Frontal cortex (tissue), 4 donors: ENCODE data around the gene TNNT1. TPM values are rescaled to one million over a fixed set of nuclear protein-coding genes. Genes with fewer than 3 reads are reported as not detected.

Source experiments
- DNase-seq, 2 donors: peaks; one replicate each; pipeline ENCODE4 v3.0.0; 2012; ENCODE audit warnings: low spot score in 2 of 2
- FAIRE-seq: peaks from 2 replicates; lab custom pipeline; 2012; peaks lifted over from hg19 to GRCh38; lab: Jason Lieb, UNC
- total RNA-seq: library from RNA; depleted of rRNA; stranded (reverse); fragments of >200 nt; gene quantifications from one replicate; pipeline ENCODE4 v1.2.3, GENCODE V29; 2014
- donor health status: control.
- donor health status: control.
- donor health status: control.

TNNT1 gene, protein sequence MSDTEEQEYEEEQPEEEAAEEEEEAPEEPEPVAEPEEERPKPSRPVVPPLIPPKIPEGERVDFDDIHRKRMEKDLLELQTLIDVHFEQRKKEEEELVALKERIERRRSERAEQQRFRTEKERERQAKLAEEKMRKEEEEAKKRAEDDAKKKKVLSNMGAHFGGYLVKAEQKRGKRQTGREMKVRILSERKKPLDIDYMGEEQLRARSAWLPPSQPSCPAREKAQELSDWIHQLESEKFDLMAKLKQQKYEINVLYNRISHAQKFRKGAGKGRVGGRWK
- 2.4 TPM for total RNA-seq

GRCh38 chr19:55149078-55150003 lies at the start of gene TNNT1:
Gene TNNT1, minus strand, starts transcription at chr19:55149206. Its CDS starts 2,049 bp downstream, at chr19:55147157.
- no peak for DNase-seq
- no peak for FAIRE-seq

GRCh38 chr19:55198651-55199050 lies 49.6 kb upstream of the TNNT1 start:
- DNase-seq, result no peak

DNA sequence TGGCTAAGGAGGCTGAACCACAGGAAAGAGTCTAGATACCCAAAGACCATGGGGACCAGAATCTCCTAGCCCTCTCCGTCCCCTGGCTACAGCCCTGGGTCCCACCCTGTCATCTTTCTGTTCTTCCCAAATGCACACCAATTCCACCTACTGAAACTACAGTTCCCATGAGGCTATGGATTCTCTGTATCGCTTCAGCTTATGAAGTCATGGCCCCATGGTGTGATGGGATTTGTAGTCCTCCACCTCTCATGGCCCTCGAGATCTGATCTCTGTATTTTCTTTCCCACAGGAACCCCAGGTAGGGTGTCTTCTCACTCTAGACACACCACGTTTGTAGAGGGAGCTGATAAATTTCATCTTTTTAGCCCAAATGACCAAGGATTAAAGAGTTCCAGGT lies 48.5 kb upstream of the TNNT1 start:
- no peak for FAIRE-seq
- DNase-seq, result no peak

More at GRCh38 chr19:55198651-55199050, 49.6 kb upstream of the TNNT1 start:
- no peak for FAIRE-seq

DNA sequence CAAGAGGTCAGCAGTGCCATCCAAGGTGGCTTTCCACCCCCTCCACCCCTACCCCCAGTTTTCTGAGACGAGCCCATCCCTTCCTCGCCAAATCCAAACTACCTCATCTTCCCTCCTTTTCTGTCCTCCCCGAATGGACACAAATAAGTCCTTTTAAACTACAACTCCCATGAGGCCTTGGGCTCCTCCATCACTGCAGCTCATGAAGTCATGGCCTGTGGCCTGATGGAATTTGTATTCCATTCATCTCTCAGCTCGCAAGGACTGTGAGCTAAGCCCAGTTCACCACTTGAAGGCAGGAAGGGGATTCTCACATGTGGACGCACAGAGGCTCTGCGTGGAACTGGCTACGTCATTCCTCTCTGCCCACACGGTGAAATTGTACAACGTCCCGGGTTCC lies 47.8 kb upstream of the TNNT1 start:
- DNase-seq (no peak), FAIRE-seq (no peak)

- DNase-seq (no peak), FAIRE-seq (no peak)
Observed at GRCh38 chr19:55193481-55193880, 44.5 kb upstream of the TNNT1 start.

DNA sequence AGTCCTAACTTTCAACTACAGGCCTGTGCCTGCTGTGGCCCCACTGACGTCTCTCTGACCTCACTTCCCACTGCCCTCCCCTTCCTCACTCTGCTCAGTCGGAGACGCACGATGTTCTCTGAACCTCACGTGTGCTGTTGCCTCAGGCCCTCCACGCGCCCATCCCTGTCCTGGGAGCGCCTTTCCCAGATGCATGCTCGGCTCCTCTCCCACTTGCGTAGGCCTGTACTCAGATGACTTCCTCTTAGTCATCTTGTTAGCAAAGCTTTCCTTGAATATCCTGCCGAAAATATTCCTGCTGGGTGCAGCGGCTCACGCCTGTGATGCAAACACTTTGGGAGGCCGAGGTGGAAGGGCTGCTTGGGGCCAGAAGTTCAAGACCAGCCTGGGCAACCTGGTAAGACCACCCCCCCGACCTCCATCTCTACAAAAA lies 40.4 kb upstream of the TNNT1 start:
- FAIRE-seq (no peak), DNase-seq (peak in 1 of 2 donors; percentile 51)

- no peak for DNase-seq
- no peak for FAIRE-seq
Observed at GRCh38 chr19:55188625-55189024, 39.6 kb upstream of the TNNT1 start.

DNA sequence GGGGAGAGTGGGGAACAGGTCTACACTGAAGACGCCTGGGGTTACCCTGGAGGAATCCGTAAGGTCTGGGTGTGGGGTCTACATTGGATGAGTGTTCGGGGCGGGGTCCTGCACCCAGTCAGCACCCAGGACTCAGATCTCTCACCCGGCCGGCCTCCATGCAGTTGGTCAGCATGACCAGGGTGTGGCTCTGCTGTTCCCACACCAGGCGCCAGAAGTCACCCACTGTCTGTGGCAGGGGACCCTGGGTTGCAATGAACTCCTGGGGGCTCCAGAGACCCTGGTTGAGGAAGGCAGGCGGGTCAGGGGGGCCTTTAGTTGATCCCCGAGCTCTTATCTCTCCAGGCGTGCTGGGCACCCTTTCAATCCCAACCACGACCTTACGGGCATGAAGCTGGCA lies 37.1 kb upstream of the TNNT1 start:
- DNase-seq (no peak), FAIRE-seq (no peak)

GRCh38 chr19:55181740-55182139 lies 32.7 kb upstream of the TNNT1 start:
- FAIRE-seq, result no peak
- DNase-seq, result no peak

GRCh38 chr19:55179606-55180484 lies 30.8 kb upstream of the TNNT1 start, which contains the start of gene SYT5:
Gene SYT5, minus strand, starts transcription at chr19:55180289. Its CDS starts 1,248 bp downstream, at chr19:55179041.
- no peak for FAIRE-seq

DNA sequence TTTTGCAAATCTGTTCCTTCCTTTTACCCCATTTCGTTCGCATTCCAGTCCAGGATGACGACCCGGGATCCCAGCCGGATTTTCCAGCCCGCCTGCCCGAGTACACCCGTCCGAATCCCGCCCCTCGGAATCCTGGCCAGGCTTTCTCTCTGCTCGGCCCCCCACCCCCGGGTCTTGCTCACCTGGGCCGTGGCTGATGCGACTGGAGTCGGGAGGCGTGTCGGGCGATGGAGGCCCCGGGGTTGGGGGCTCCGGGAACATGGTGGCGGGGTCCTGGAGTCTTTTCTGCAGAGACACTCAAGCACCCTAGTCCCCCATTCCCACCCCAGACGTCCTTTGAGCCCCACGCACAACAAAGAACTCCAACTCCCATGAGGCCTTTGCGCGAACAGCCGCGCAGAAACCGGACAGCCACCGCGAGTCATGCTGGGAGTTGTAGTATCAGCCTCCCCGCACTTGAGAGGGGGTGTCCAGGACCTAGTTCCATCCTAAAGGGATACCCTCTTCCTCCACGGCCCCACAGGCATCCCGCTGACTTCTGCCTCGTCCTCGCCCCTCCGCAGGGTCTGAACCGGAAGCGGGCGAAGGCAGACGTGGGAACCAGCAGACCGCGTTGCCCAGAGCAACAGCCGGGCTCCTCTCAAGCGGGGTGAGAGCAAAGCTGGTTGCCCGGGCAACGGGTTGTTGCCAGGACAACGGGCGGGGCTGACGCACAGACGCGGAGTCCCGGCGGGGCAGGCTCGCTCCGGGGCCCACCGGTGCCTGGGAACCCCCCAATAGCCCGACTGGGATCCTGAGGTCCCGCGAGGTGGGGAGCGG lies 30.0 kb upstream of the TNNT1 start:
- no peak for FAIRE-seq
- peak; percentile 89 to 91 for DNase-seq

More at GRCh38 chr19:55179606-55180484, 30.8 kb upstream of the TNNT1 start, which contains the start of gene SYT5:
- DNase-seq, result peak; percentile 75 to 79

- DNase-seq (no peak), FAIRE-seq (no peak)
Observed at GRCh38 chr19:55176076-55176475, 27.1 kb upstream of the TNNT1 start.

- DNase-seq (peak in 1 of 2 donors; percentile 42), FAIRE-seq (no peak)
Observed at GRCh38 chr19:55175117-55175867, 26.3 kb upstream of the TNNT1 start.

DNA sequence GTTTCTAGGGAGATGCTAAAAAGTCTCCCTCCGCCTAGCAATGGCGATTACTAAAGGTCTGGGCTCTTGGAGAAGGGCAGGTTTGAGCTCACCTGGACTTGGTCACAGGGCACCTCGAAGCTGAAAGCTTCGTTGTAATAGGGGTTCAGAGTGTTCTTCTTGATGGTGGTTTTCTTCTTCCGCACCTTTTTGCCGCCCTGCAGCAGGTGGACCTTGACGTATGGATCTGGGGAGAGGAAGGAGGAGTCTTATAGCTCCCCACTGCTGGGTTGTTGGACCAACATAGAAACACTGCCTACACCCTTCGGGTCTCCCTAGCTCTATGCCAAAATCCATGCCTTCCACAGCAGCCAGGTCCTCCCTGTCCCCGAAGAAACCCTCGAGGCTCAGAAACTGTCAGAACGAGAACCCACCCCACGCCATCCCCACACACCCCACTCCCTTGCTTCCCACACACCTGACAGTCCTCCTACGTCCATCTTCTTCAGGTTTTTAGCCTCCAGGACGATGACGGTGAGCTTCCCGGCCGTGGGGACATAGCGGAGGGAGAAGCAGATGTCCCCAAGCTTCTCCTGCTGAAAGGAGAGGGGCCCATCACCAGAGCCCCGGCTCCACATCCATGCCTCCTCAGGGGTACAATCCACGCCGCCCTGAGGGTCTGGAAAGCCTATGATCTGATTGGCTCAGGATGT lies 25.6 kb upstream of the TNNT1 start:
- no peak for DNase-seq
- no peak for FAIRE-seq

- FAIRE-seq, result no peak
- peak; percentile 46 to 66 for DNase-seq
Observed at GRCh38 chr19:55173714-55174409, 24.9 kb upstream of the TNNT1 start.

- FAIRE-seq, result no peak
- DNase-seq, result no peak
Observed at GRCh38 chr19:55173186-55173713, 24.2 kb upstream of the TNNT1 start.

DNA sequence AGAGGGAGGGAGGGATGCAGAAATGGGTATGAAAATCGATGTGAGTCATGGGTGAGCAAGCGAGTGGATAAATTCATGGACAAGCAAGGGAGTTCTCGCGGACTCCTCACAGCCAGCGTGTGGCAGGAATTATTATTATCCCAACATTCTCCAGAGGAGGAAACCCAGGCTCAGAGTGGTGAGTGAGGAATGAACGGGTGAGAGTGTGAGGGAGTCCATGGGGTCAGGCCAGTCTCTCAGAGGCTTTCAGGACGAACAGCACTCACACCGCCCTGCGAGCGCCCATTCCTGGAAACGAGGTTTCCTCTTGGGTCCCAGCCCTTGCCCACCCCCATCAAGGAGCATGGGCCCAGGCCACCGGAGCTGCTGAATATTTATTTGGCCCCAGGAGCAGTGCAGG lies 23.7 kb upstream of the TNNT1 start:
- FAIRE-seq, result no peak
- no peak for DNase-seq
